RPMI8226 (cell line): ENCODE data around the gene JADE3.
A peak's percentile ranks its signal among the peaks of the same experiment; 100 is the strongest.

Experiments used
- DNase-seq: peaks from one replicate; pipeline ENCODE4 v3.0.0-alpha.2; 2015

The JADE3 gene

DNA sequence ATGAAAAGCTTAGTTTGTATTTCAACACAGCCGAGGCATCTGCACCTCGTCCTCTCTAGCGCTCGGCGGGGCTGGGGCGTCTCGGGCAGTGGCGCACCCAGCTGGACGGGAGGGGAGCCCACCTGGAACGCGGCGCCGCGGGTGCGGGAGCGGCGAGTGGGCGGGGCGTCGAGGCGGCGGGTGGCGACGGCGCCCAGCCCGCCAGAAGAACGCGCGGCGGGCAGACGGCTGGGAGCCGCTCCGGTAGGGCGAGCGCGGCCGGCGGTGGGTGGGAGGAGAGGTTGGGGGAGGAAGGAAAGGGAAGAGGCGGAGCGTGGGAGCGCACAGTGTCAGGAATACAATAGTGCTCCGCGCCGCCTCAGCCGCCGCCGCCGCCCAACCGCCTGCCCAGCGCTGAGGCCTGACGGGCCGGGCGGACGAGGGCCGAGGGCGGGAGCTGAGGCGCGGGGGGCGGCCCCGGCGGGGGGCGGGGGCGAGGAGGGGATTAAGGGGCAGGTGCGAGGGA lies at the start of gene JADE3:
JADE3 (plus strand) TSS at position 324 of the 505 bp plus-strand sequence. CDS start 72,474 bp downstream, outside the sequence.
- peak; percentile 80 for DNase-seq

DNA sequence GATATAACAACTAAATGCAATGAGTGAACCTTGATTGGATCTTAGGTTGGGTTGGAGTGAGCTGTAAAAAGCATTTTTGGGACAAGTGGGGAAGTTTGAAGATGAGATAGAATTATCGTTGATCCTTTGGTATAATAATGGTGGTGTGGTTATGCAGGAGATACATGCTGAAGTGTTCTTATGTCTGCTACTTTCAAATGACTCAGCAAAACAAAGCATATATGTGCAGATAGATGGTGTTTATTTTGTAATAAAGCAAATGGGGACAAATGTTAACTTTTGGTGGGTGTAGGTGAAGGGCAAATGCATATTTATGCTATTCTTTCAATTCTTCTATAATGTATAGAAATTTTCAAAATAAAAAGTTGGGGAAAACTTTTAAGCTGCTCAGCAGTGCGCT lies 49.1 kb upstream of the JADE3 start:
- no peak for DNase-seq

DNA sequence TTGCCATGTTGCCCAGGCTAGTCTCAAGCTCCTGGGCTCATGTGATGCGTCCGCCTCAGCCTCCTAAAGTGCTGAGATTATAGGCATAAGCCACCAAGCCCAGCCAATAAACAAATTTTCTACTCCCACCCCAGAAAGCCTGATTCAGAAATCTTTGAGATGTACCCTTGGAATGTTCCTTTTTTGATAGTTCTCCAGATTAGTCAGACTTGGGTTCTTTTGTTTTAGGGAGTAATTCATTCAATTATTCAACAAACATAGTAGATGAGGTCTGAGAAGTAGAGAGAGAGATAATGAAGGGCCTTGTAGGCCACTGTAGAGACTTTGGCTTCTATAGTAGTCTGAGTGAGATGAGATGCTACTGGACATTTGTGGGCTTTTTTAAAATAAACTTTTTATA lies 47.6 kb upstream of the JADE3 start:
- no peak for DNase-seq

DNA sequence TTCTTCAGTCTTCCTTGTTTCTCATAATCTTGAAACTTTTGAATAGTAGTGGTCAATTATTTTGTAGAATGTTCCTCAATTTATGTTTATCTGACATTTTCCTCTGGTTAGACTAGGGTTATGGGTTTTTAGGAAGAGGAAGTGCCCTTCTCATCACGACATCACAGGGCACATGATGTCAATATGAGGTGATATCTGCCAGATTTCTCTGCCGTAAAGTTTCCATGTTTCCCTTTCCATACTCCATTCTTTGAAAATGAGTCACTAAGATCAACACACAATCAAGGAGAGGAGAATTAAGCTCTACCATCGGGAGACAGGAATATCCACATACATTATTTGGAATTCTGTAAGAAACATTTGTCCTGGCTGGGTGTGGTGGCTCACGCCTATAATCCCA lies 46.9 kb upstream of the JADE3 start:
- no peak for DNase-seq

DNA sequence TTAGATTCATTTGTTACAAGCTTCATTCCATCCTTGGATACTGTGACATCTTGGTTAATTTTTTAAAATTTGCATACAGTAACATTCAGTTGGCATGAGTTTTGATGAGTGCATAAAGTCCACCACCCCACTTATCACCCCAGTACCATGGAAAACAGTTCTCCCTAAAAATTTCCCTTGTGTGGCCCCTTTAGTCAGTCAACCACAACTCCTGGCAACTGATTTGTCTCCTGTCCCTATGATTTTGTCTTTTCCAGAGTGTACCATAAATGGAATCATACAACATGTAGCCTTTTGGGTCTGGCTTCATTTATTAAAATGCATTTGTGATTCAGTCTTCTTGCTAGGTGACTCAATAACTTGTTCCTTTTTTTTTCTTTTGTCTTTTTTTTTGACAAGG lies 45.5 kb upstream of the JADE3 start:
- no peak for DNase-seq

DNA sequence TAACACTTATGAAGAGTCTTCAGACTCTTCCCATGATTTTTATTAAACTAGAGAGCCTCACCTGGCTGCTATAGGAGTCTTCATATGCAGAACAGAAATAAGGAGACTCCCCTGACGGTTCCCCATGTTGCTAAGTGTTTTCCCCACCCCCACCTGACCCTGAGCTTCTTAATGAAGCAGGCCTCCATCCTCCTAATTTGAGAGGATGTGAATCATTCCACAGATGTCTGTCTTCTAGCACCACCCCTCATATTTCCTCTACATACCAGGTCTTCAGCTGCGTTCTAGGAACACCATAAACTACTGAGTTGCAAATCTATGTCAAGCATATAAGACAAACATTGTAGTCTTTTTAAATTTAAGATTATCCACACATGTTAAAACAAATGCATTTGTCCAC lies 38.5 kb upstream of the JADE3 start:
- no peak for DNase-seq

DNA sequence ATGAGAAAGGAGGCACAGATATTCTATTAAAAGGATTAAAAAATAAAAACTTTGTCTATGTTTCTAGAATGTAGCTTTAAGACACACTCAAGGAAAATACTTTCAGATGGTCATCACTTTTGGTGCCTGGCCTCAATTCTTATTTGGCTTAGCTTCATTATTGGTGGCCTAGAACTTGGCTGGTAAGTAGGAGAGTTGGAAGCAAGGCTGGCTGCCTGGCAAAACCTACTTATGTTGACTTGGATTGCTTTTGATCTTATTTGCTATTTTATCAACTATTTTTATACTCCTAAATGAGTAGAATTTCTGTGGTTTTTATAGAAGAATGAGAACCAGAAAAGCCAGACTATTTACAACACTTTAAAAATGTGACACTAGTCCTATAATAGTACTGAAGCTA lies 35.3 kb upstream of the JADE3 start:
- DNase-seq: no peak

DNA sequence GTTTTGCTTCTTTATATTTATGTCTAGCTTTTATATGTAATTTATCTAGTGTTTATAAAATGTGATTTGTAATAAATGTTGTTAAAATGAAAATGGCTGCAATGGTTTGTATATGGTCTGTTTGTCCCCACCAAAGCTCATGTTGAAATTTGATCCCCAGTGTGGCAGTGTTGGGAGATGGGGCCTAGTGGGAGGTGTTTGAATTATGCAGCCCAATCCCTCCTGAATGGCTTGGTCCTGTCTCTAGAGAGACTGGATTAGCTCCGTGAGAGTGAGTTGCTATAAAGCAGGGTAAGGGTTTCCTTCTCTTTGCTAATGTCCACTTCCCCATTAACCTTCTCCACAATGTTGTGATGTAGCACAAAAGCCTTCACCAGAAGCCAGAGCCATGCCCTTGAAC lies 30.0 kb upstream of the JADE3 start:
- DNase-seq: no peak

DNA sequence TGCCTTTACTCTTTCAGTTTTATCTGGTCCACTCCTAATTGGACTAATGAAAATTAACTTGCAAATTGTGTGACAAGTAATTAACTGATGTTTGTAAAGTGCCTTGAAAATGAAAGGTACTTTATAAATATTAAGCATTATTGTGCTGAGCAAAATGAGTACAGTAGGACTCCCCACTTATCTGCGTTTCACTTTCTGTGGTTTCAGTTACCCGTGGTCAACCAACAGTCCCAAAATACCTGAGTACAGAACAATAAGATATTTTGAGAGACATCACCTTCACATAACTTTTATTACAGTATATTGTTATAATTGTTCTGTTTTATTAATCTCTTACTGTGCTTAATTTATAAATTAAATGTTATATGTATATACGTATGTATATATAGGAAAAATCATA lies 27.4 kb upstream of the JADE3 start:
- DNase-seq: no peak

DNA sequence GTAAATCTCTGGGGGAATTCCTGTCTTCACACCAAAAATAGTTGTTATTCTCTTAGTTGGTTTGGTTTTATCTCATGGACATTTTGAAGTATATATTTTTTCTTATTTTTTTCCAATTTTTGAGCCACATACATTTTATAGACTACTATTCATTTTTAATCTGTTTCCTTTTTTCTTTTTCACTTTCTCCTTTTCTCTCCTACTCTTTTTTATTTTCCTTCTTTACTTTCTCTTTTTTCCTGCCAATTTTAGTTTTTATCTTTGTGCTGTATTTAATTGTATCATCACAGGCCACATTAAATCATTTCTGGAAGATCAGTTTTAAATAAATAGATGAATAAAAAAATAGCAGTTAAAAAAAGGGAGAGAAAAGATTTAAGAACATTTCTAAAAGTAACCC lies 14.0 kb upstream of the JADE3 start:
- no peak for DNase-seq

DNA sequence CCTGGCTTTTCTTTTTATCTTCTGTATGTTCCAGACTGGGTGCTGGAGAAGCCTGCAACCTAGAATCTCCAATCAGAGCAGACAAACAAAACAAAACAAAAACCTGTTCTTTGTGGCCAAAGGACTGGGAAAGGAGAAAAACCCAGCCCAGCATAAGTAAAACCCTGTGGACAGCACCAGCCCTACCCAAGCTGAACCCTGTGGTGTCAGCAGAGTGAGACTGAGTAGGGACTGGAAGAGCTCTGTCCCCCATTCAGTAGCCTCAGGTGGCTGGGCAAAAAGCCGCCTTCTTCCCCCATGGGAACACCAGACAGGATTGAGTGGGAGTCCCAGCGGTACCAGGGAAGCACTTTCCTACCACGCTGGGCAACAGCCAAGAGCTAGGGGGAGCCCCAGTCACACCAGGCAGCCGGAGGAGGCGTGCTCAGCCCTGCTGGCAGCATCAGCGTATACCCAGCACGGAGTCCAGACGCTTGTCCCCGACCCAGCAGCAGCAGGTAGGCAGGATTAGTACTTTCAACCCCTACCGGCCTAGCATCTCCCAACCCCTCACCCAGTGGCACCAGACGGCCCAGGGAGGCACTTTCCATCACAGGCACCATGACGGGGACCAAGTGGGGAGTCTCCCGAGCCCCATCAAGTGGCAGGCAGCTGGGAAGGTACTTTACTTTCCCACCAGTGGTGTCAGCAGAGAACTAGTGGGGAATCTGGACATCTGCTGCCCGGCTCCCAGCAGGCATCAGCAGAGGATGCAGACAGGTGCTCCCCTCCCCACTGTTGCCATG lies 8.6 kb upstream of the JADE3 start:
- DNase-seq: peak; percentile 83

DNA sequence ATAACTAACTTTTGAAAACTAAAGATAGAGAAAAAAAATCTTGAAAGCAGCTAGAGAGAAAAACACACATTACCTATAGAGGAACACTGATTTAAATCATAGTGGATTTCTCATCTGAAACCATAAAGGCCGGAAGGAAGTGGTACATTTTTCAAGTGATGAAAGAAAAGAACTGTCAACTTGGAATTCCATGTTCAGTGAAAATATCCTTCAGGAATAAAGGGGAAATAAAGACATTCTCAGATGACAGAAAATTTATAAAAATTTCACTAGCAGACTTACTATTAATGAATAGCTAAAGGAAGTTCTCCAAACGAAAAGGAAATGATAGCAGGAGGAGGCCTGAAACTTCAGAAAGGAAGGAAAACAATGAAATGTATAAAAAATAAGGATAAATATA lies 7.6 kb upstream of the JADE3 start:
- no peak for DNase-seq

DNA sequence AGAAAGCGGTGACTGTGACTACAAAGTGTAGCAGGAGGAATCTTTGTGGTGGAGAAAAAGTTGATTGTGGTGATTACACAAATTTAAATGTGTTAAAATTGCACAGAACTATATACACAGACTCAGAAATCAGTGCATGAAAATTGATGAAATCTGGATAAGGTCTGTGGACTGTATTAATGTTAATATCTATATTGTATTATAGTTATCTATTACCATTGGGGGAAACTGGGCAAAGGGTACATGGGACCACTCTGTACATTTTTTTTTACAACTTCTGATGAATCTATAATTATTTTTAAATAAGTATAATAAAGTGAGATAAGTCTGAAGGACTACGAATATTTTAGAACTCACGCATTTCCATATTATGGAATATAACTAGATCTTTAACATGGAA lies 1.8 kb upstream of the JADE3 start:
- no peak for DNase-seq

DNA sequence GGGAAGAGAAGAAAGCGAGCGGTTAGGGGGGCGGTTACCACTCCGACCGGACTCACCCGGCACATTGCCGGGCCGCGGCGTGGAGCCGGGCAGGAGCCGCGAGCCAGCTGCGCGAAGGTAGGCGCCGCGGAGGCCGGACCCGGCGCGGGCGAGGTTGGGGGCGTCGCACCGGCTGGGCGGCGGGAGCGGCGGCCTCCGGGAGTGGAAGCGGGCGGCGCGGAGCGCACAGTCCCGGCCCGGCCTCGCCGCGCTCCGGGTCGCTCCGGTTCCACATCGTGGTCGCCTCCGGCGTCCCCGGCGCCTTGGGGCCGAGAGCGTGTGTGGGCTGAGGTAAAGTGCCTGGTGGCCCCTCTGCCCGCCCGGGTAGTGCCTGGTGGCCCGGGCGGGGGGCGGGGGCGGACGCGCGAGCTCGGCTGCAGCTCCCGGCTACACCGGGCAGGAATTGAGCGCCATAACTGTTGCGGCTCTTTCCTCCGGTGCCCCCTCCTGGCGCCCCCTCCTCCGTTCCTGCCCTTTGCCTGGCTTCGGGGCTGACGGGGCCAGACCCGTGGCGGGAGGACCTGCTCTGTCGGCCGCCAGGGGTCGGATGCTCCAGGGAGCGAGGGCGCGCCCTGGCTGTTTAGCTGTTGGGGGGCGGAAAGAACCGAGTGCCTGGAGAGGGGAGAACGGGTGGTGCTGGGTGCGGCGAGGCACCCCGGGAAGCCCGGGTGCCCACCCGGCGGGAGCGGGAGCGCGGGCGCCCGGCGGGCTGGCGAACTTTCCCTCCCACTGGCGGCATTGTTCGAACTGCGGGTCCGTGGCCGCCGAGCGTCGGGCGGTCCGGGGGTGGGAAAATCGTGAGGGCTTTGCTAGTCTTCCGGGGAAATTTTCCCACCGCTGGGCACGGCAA lies 626 bp downstream of the JADE3 start:
- peak; percentile 65 for DNase-seq

DNA sequence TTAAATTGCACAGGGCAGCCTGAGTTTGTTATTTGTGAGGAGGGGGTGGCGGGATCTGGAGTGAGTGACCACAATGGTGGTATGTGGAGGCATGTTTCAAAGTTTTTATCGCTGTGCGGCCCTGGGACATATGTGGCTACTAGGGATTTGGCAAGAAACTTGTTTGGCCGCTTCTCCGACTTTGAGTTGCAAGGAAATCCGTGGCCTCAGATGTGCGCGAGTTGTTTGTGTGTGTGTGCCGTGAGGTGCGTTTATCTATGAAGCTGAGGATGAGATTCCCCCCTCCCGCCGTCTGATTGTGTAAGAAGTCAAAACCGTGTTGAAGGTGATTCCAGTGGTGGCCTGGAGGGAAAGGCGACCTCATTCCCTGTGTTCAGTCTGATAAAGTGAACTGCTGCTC lies 1.4 kb downstream of the JADE3 start:
- DNase-seq: peak; percentile 25

DNA sequence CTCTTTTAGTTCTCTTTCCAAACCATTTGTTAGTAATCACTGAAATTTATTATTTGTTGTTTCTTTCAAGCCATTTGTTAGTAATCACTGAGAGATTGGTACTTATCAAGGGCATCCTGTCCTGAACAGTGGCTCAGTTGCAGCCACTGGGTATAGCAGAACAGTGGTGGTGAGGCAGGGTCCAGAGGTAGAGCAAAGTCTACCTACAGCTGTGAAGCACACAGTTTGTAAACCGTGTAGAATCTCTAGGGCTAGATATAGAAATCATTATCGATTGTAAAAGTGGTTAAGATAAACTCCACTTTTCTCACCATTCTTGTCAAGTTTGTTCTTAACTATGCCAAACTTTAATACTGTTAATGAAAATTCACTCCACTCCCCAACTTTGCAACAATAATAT lies 4.1 kb downstream of the JADE3 start:
- DNase-seq: no peak

DNA sequence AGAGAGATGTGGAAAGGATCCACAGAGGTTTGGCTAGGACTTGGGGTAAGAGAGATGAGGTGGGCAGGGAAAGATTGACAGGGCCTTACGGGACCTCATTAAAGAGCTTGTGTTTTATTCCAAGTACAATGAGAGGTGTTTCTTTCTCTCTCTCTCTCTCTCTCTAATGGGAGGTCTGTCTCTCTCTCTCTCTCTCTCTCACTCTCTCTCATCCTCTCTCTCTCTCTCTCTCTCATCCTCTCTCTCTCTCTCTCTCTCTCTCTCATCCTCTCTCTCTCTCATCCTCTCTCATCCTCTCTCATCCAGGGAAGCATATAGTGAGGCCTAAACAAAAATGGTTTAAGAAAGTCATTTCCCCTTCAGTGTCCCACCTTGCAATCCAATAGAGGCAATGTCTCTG lies 5.4 kb downstream of the JADE3 start:
- DNase-seq: no peak

DNA sequence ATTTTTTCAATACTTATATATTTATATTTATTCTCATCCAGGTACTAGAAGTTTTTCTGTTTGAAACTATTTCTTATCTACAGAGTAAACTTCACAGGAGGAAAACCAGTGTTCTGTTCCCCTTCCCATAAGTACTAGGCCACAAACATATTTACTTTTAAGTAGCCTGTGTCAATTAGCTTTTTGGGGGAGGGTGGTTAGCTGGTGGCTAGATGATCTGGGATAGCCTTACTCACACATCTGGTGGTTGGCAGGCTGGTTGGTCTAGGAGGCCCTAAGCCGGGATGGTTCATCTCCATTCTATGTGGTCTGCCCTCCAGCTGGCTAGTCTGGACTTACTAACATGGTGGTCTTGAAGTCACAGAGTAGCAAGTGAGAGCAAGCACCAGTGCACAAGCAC lies 6.2 kb downstream of the JADE3 start:
- no peak for DNase-seq

DNA sequence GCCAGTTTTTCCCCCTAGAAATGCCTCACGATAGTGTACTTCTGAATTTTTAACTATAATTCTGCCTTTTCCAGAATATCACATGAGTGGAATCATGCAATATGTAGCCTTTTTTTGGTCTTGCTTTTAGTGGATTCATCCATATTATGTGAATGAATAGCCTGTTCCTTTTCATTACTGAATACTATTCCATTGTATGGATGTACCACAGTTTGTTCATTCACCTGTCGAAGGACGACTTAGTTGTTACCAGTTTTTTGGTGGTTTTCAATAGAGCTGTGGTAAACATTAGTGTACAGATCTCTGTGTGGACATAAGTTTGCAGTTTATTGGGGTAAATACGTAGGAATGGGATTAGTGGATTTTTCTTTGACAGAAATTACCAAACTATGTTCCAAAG lies 8.0 kb downstream of the JADE3 start:
- no peak for DNase-seq

DNA sequence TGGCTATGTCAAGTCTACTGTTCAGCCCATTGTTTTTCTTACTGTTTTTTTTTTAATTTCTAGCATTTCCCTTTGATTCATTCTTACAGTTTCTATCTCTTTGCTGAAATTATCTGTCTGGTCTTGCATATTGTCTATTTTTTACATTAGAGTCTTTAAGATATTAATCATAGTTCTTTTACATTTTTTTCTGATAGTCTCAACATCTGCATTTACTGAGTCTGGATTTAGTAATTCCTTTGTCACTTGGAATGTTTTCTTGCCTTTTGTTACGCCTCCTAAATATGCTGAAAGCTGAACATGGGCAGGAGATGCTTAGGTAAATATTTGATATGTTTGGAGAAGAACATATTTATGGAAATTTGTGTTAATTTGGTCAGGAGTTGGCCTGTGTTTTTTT lies 10.4 kb downstream of the JADE3 start:
- DNase-seq: no peak

DNA sequence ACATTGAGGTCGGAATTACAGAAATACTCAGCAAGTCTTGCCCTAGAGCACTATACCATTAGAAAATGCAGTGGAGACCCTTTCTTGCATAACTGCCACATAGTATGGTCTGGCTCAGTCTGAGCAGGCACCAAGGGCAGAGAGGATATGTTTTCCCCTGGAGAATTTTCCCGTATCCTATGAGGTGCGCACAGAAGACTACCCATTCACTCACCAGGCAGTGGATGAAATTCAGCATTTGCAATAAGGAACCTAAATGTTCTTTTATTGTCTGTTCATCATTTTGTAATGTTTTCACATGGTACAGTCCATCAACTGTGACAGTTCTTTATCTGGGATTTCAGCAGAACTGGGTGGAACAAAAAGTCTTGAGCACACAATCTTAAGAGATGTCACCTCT lies 15.5 kb downstream of the JADE3 start:
- no peak for DNase-seq

DNA sequence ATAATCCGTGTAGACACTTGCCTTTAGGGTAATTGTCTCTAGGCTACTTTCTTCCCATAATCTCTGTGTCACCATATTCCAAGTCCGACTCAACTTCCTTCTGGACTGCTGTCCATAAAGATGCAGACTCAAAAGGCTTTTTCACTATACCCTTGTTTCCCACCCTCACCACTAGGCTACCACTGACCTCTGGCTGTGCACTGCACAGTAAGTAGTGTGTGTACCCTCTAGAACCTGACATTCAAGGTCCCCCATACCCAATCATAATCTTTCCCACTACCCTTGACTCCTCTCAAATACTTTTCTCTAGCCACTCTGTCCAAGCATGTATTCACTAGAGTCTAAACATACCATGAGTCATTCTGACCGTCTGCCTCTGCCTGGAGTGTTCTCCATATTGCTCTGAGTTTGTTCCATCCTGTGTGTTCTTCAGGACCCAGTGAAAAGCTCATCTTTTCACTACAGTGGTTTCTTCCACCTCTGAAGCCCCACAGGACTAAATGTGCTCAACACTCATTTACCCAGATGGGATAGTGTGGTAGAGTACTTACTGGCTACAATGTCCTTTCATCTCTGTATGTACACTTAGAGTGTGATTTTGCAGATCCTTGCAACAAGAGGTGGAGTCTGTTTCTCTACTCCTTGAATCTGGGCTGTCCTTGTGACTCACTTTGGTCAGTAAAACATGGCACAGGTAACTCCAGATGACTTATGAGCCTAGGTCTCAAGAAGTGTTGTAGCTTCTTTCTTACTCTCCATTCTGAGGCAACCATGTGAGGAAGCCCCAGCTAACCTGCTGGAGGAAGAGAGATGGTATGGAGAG lies 17.4 kb downstream of the JADE3 start:
- DNase-seq: no peak

DNA sequence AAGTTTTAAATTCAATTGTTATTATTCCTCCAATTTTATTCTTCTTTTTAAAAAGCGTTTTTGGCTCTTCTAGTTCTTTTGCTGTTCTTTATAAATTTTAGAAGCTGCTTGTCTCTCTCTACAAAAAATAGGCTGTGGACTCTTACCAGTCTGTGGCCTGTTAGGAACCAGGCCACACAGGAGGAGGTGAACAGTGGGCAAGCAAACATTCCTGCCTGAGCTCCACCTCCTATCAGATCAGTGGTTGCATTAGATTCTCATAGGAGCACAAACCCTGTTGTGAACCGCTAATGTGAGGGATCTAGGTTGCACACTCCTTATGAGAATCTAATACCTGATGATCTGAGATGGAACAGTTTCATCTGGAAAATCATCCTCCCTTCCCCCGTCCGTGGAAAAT lies 23.1 kb downstream of the JADE3 start:
- no peak for DNase-seq
